Measurements from ENCODE around the gene NELFB. TPM values are rescaled to one million over a fixed set of nuclear protein-coding genes. Genes with fewer than 3 reads are reported as not detected.

The NELFB gene
- total RNA-seq, 4 donors from 2014 or later = 29.8 to 39.1 (median 32.4) TPM

DNA sequence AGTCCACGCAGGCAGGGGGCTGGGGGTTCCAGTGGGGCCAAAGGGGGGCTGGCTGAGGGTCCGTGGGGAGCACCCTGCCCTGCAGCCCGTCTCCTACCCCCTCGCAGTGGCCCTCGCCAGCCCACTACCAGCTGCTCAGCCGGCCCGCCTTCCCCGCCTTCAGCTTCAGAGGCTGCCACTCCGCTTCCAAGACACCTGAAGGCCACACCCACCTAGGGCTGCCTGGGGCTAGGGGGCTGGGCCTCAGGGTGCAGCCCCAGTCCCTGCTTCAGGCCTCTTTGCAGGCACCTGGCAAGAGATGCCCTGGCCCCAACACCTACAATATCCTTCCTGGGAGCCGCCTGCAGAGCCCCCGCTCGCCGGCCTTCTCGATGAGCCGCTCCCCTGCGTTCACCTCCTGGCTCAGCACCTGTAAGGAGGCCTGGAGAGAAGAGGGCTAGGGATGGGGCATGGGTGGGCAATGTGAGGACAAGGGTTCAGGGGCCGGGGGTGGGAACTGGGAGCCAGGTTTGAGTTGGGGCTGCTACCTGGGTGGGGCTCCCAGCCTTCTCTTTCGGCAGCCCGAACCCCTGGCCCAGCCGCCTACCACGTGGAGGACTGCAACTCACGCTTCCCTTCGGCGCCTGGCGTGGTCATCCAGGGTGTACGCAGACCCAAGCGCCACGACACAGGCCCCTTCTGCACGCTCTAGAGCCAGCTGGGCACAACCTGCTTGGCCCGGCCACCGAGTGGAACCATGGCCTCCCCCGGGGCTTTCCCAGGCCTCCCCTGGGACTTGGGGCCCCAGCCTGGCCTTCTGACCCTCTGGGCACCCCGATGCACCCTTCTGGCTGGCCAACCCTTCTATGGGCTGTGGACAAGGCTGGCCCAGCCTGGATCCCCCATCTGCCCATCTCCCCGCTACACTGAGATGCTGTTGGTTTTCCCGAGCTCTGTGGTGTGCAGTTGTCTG lies 2.3 kb upstream of the NELFB start:
- 85 to 95% methylated on average over 23 to 27 of the region's 35 CpGs for WGBS, 2 donors
- H3K27ac ChIP-seq = no peak overlapping the region
- no peaks in the 10 kb centered on the region for H3K9me3 ChIP-seq
- H3K36me3 ChIP-seq = no peaks in the 10 kb centered on the region
- H3K4me1 ChIP-seq = peaks cover 16 to 22% of the 10 kb centered on the region in 2 donors
- H3K4me3 ChIP-seq (replicated peaks in 1 of 3) = no peak overlapping the region
- intact Hi-C loops (cut with DNase I) = no loop called here
- DNase-seq = no peak
- H3K27me3 ChIP-seq = no peaks in the 10 kb centered on the region
- TF ChIP-seq POLR2A (IDR thresholded peaks at IDR 0.05) = no peak
- TF ChIP-seq, protein P1, sequence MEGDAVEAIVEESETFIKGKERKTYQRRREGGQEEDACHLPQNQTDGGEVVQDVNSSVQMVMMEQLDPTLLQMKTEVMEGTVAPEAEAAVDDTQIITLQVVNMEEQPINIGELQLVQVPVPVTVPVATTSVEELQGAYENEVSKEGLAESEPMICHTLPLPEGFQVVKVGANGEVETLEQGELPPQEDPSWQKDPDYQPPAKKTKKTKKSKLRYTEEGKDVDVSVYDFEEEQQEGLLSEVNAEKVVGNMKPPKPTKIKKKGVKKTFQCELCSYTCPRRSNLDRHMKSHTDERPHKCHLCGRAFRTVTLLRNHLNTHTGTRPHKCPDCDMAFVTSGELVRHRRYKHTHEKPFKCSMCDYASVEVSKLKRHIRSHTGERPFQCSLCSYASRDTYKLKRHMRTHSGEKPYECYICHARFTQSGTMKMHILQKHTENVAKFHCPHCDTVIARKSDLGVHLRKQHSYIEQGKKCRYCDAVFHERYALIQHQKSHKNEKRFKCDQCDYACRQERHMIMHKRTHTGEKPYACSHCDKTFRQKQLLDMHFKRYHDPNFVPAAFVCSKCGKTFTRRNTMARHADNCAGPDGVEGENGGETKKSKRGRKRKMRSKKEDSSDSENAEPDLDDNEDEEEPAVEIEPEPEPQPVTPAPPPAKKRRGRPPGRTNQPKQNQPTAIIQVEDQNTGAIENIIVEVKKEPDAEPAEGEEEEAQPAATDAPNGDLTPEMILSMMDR (IDR thresholded peaks at IDR 0.05) = no peak

DNA sequence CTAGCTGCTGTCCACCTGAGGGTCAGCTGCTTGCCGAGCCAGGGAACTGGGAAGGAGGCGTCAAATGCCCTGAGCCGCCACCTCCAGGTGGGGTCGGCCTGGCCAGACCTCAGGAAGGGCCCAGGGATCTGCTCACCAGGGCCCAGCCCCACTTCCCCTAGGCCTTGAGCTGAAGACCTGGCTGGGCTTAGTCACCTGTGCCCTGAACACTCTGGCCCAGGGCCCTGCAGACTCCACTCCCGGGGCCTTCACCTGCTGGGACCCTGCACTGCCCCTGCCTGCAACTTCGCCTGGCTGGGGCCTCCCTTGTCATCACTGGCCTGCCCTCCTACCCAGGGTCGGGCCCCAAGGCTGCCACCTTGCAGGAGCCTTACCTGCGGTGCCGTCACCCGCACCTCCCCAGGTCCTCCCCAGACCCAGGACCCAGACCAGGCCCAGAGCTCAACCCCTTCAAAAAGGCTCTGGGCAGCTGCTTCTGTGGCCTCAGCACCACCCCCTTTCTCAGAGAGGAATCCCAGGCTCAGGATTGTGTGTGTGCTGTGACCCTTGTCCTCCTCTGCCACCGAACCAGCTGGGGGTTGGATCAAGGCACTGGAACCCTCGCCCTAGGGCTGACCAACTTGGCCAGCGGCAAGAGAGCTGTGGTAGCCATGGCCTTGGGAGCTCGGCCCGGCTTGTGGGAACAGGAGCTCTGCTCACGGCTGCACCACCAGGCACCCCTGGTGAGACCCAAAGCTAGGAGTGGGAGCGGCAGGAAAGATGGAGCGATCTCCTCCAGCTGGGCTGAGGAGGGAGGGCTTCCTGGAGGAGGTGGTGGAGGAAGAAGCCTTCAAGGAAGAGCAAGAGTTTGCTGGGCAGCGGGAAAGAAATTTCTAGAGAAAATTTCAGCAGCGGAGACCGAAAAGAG lies 1.2 kb upstream of the NELFB start:
- peak overlapping the region; percentile 27 to 68 (median 54) for H3K4me3 ChIP-seq (replicated peaks in 1 of 3)
- H3K27ac ChIP-seq = peak overlapping the region; percentile 2 to 69 (median 4)
- DNase-seq = no peak
- intact Hi-C loops (cut with DNase I) = no loop called here
- H3K4me1 ChIP-seq = peaks cover 16 to 22% of the 10 kb centered on the region in 2 donors
- no peak for TF ChIP-seq POLR2A (IDR thresholded peaks at IDR 0.05)
- TF ChIP-seq, protein P1 (IDR thresholded peaks at IDR 0.05) = no peak
- no peaks in the 10 kb centered on the region for H3K27me3 ChIP-seq
- WGBS, 2 donors = 37 to 53% methylated on average over 12 to 18 of the region's 21 CpGs
- H3K9me3 ChIP-seq = no peaks in the 10 kb centered on the region
- H3K36me3 ChIP-seq = peaks cover 0 to 5% of the 10 kb centered on the region in 2 donors

DNA sequence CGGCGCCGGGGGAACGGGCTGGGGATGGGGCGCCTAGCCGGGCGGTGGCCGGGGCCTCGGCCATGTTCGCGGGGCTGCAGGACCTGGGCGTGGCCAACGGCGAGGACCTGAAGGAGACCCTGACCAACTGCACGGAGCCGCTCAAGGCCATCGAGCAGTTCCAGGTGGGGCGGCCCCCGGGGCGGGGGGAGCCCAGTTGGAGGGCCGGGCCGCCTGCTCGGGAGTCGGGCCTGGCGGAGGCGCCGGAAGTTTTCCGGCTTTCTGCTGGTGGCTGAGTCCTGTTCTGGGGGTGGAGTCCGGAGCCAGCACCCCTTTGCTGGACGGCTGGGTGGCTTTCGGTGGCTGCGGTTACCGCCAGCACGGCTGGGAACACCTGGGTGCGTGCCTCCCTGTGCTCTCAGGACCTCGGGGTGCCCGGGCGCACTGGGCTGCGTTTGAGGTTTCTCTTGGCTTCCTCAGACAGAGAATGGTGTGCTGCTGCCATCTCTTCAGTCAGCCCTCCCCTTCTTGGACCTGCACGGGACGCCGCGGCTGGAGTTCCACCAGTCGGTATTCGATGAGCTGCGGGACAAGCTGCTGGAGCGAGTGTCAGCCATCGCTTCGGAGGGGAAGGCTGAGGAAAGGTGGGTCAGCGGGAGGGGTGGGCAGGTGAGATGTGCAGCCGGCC lies 454 bp downstream of the NELFB start:
- no peaks in the 10 kb centered on the region for H3K9me3 ChIP-seq
- peaks cover 16 to 22% of the 10 kb centered on the region in 2 donors for H3K4me1 ChIP-seq
- peaks cover 0 to 8% of the 10 kb centered on the region in 2 donors for H3K36me3 ChIP-seq
- H3K27ac ChIP-seq = no peak overlapping the region
- no peak for TF ChIP-seq POLR2A (IDR thresholded peaks at IDR 0.05)
- DNase-seq = peak; percentile 34 to 62
- no peaks in the 10 kb centered on the region for H3K27me3 ChIP-seq
- H3K4me3 ChIP-seq (replicated peaks in 1 of 3) = peak overlapping the region; percentile 68 to 78 (median 68)
- intact Hi-C loops (cut with DNase I) = no loop called here
- 5 to 6% methylated on average over 4 to 27 of the region's 51 CpGs for WGBS, 2 donors

DNA sequence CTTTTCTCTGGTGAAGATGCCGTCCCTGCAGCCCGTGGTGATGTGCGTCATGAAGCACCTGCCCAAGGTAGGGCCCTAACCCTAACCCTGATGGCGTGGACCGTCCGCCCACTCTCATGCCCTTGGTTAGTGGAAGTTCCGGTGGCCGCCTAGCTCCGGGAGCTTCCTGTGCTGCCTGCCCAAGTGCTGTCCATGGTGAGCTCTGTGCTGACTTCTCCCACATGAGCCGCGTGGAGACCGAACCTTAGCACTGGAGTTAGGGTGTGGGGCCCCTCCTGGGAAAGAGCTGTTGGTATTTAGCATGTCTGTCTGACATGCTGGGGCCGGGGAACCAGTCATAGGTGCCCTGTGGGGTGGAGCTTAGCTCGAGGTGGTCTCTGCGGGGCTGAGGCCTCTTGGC lies 1.2 kb downstream of the NELFB start:
- TF ChIP-seq POLR2A (IDR thresholded peaks at IDR 0.05) = no peak
- TF ChIP-seq, protein P1 (IDR thresholded peaks at IDR 0.05) = no peak
- 79 to 83% methylated on average over 11 to 14 of the region's 15 CpGs for WGBS, 2 donors
- Histone ChIP-seq H3K36me3 (peaks cover 0 to 8% of the 10 kb centered on the region in 2 donors), H3K4me3 (replicated peaks in 1 of 3) (peak overlapping the region in 1 of 3 donors; percentile 68), H3K9me3 (no peaks in the 10 kb centered on the region), H3K4me1 (peaks cover 16 to 22% of the 10 kb centered on the region in 2 donors), H3K27ac (no peak overlapping the region), H3K27me3 (no peaks in the 10 kb centered on the region)
- intact Hi-C loops (cut with DNase I) = no loop called here
- no peak for DNase-seq

DNA sequence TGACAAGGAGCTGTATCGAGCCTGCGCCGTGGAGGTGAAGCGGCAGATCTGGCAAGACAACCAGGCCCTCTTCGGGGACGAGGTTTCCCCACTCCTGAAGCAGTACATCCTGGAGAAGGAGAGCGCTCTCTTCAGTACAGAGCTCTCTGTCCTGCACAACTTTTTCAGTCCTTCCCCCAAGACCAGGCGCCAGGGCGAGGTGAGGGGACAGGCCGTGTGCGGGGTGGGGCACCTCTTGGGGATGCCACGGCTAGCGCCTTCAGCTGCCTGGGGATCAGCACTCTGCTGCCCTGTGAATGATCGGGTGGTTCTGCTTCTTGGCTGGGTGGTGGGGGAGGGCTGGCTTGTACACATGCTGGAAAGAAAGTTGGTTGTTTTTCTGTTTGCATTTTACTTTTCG lies 1.7 kb downstream of the NELFB start:
- TF ChIP-seq POLR2A (IDR thresholded peaks at IDR 0.05) = no peak
- TF ChIP-seq, protein P1 (IDR thresholded peaks at IDR 0.05) = no peak
- 88 to 90% methylated on average over 11 of the region's 15 CpGs for WGBS, 2 donors
- Histone ChIP-seq H3K4me1 (peaks cover 16 to 22% of the 10 kb centered on the region in 2 donors), H3K36me3 (peaks cover 0 to 8% of the 10 kb centered on the region in 2 donors), H3K4me3 (replicated peaks in 1 of 3) (no peak overlapping the region), H3K27me3 (no peaks in the 10 kb centered on the region), H3K27ac (no peak overlapping the region), H3K9me3 (no peaks in the 10 kb centered on the region)
- no peak for DNase-seq
- intact Hi-C loops (cut with DNase I) = no loop called here

Data from thyroid gland (tissue), 4 donors.